ENCODE results near the gene NR2C2.

NR2C2 gene

GRCh38 chr3:14949126-14949525, 1.7 kb downstream of the NR2C2 start:
- TF ChIP-seq TSHZ2 (CRISPR knock-in tag; IDR thresholded peaks at IDR 0.05) (no peak), CREB5 (CRISPR knock-in tag; IDR thresholded peaks at IDR 0.05; ENCODE audit: low read depth) (no peak), ZNF8 (CRISPR knock-in tag; IDR thresholded peaks at IDR 0.05) (no peak), TOX (CRISPR knock-in tag; IDR thresholded peaks at IDR 0.05; ENCODE audit: borderline replicate concordance) (no peak), ARNTL (CRISPR knock-in tag; IDR thresholded peaks at IDR 0.05; ENCODE audit: borderline replicate concordance, low read depth) (no peak), OSR1 (CRISPR knock-in tag; IDR thresholded peaks at IDR 0.05) (no peak), ESRRG (CRISPR knock-in tag; IDR thresholded peaks at IDR 0.05) (no peak), GLIS3 (CRISPR knock-in tag; IDR thresholded peaks at IDR 0.05) (no peak), ZNF70 (CRISPR knock-in tag; IDR thresholded peaks at IDR 0.05) (no peak), ZFP30 (CRISPR knock-in tag; IDR thresholded peaks at IDR 0.05) (no peak), POU6F1 (CRISPR knock-in tag; IDR thresholded peaks at IDR 0.05; ENCODE audit: borderline replicate concordance, low read depth) (no peak), ISL1 (CRISPR knock-in tag; IDR thresholded peaks at IDR 0.05) (no peak), CSRNP3 (CRISPR knock-in tag; IDR thresholded peaks at IDR 0.05) (no peak), SNAI2 (CRISPR knock-in tag; IDR thresholded peaks at IDR 0.05) (no peak)
- ATAC-seq, result no peak

GRCh38 chr3:14950274-14950673, 2.9 kb downstream of the NR2C2 start:
- TF ChIP-seq CSDC2 (CRISPR knock-in tag; IDR thresholded peaks at IDR 0.05), result no peak
- ATAC-seq, result no peak

- TF ChIP-seq TCF4 (CRISPR knock-in tag; IDR thresholded peaks at IDR 0.05; ENCODE audit: borderline replicate concordance) (no peak), GLIS3 (CRISPR knock-in tag; IDR thresholded peaks at IDR 0.05) (no peak), TSHZ2 (CRISPR knock-in tag; IDR thresholded peaks at IDR 0.05) (no peak), PATZ1 (CRISPR knock-in tag; IDR thresholded peaks at IDR 0.05; ENCODE audit: borderline replicate concordance) (no peak), BACH2 (CRISPR knock-in tag; IDR thresholded peaks at IDR 0.05; ENCODE audit: borderline replicate concordance) (no peak), SNAI2 (CRISPR knock-in tag; IDR thresholded peaks at IDR 0.05) (no peak), ZFP3 (CRISPR knock-in tag; IDR thresholded peaks at IDR 0.05) (no peak), ZC3H10 (CRISPR knock-in tag; IDR thresholded peaks at IDR 0.05) (no peak), ZNF8 (CRISPR knock-in tag; IDR thresholded peaks at IDR 0.05) (no peak), RARB (CRISPR knock-in tag; IDR thresholded peaks at IDR 0.05) (no peak), OSR1 (CRISPR knock-in tag; IDR thresholded peaks at IDR 0.05) (no peak), CSRNP3 (CRISPR knock-in tag; IDR thresholded peaks at IDR 0.05) (no peak), CREB5 (CRISPR knock-in tag; IDR thresholded peaks at IDR 0.05; ENCODE audit: low read depth) (no peak), CSDC2 (CRISPR knock-in tag; IDR thresholded peaks at IDR 0.05) (no peak), PPARA (CRISPR knock-in tag; IDR thresholded peaks at IDR 0.05; ENCODE audit: borderline replicate concordance) (no peak), ZNF70 (CRISPR knock-in tag; IDR thresholded peaks at IDR 0.05) (no peak), TOX (CRISPR knock-in tag; IDR thresholded peaks at IDR 0.05; ENCODE audit: borderline replicate concordance) (no peak), ZNF565 (CRISPR knock-in tag; conservative IDR thresholded peaks at IDR 0.05; ENCODE audit: low read depth) (no peak), ZFP30 (CRISPR knock-in tag; IDR thresholded peaks at IDR 0.05) (no peak)
- ATAC-seq, result no peak
Observed at GRCh38 chr3:14957153-14957552, 9.8 kb downstream of the NR2C2 start.
